CD4-positive, alpha-beta T cell treated with Interleukin-10 for 1 hour (primary cell): ENCODE data around the gene RNF225.
"Not testable (repeated sequence)": the region's sequence is repeated elsewhere in the genome, so short reads cannot be mapped to it uniquely, and the experiment has no call there.

ENCODE experiments used
- DNase-seq: peaks from one replicate; pipeline ENCODE4 v3.0.0-alpha.2; 2020

RNF225 gene

DNA sequence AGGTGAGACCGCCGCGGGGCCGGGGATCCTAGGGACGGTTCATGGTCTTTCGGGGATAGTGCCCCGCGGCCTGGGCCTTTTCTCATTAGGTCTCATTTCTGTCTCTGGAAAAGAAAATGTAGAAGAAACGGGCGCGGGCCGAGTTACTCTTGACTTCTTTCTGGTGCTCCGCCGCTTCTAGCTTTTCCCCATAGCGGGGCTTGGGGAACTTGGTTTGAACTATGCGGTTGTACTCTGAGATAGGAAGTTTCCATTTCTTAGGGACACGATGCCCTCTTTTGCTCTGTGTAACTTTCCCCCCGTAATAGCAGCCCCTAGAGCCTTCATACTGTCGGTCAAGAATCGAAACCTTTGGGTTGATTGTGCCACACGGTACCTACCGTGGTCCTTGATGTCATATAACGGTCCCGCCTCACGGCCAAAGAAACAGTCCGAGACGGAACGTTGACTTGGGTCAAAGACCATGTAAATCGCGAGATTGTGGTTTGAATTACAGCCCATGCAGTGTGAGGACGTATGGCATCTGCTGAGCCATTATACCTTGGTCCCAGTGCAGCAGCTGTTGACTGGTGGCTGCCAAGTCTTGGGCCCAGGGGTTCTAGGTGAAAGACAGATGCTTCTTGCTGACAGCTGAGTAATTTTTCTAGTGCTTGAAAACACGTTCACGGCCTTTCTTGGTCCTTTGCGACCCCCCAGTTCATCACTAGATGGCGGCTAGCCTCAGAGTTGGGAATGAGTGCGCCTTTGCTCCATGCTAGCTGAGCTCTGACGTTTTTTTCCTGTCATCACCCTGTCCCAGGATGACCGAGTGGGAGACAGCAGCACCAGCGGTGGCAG is 7.9 kb upstream of the RNF225 start:
- no peak for DNase-seq

DNA sequence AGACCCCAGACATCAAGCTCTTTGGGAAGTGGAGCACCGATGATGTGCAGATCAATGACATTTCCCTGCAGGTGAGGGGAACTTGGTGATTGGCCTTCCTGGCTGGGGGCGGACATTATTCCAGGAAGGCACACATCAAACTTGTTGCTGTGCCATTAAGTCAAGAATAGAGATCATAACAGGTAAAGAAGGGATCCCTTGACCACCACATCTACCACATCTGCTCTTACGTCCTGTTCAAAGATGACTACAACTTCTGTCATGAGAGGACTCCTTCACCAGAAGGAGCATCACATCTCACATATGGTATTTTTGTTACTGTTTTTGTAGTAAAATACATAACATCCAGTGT is 7.3 kb upstream of the RNF225 start:
- no peak for DNase-seq

DNA sequence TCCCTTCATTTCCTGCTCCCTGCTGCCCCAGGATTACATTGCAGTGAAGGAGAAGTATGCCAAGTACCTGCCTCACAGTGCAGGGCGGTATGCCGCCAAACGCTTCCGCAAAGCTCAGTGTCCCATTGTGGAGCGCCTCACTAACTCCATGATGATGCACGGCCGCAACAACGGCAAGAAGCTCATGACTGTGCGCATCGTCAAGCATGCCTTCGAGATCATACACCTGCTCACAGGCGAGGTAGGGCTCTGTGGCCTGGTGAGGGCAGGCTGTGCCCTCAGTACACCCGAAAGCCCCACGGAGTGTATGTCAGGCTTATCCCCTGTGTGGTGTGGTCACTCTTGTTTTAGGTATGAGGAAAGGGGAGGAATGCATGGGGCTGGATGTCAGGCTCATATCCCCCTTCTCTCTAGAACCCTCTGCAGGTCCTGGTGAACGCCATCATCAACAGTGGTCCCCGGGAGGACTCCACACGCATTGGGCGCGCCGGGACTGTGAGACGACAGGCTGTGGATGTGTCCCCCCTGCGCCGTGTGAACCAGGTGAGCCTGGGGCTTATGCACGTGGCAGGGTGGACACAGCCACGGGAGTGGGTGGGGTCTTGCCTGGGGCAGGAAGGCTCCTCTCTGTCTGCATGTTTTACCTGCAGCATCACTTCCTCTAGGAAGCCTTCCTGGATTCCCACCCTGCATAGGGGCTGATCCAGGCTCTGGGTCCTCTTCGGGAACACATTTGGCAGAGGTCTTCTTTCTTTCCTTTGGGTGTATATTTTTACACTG is 2.3 kb upstream of the RNF225 start:
- no peak for DNase-seq

DNA sequence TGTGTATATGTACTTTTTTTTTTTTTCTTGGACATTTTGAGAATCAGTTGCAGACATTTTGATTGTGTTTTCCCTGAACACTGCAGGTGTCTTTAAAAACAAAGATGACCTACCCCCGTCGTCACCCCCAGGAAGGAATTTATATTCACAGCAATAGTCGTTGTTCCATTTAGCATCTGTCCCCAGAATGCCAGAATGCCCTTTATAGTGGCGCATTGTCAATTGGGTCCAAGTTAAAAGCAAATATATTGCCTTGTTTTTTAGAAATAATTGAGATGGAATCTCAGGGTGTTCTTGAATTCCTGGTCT is 1.8 kb upstream of the RNF225 start:
- DNase-seq, result no peak

DNA sequence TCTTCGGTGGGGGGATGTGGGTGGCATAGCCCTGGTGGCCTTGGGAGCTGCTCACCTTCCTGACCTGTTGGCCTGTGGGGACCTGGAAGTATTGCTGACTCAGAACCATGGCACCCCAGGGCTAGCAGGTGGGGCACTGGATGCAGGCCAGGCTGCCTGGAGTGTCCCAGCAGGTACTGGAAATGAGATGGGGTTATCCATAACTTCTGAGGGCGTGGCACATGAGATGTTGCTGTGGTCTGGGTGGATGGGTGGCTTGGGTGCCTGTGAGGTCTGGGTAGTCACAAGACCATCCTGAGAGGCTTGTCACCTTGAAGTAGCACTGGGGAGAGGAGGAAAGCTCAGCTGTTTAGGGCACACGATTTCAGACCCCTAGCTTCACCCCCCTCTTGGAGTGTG is 636 bp upstream of the RNF225 start:
- no peak for DNase-seq

DNA sequence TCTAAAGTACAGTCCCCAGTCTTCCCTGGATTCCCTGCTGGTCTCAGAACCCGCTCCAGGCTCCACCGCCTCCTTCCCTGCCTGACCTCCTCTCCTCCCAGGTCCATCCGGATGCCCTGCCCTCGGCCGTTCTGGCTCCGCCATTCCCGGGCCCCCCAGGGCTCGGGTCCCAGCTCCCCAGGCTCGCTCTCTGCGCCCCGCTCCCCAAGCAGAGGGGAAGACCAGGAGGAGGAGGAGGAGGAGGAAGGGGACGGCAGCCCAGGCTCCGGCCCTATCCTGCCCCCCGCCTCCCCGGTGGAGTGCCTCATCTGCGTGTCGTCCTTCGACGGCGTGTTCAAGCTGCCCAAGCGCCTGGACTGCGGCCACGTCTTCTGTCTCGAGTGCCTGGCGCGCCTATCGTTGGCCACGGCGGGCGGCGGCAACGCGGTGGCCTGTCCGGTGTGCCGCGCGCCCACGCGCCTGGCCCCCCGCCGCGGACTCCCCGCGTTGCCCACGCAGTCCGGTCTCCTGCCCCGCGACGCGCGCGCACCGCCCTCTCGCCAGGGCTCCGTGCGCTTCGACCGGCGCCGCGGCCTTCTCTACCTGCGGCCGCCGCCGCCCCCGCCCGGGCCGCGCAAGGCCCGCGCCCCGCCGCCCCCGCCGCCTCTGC is 647 bp downstream of the RNF225 start:
- no peak for DNase-seq

DNA sequence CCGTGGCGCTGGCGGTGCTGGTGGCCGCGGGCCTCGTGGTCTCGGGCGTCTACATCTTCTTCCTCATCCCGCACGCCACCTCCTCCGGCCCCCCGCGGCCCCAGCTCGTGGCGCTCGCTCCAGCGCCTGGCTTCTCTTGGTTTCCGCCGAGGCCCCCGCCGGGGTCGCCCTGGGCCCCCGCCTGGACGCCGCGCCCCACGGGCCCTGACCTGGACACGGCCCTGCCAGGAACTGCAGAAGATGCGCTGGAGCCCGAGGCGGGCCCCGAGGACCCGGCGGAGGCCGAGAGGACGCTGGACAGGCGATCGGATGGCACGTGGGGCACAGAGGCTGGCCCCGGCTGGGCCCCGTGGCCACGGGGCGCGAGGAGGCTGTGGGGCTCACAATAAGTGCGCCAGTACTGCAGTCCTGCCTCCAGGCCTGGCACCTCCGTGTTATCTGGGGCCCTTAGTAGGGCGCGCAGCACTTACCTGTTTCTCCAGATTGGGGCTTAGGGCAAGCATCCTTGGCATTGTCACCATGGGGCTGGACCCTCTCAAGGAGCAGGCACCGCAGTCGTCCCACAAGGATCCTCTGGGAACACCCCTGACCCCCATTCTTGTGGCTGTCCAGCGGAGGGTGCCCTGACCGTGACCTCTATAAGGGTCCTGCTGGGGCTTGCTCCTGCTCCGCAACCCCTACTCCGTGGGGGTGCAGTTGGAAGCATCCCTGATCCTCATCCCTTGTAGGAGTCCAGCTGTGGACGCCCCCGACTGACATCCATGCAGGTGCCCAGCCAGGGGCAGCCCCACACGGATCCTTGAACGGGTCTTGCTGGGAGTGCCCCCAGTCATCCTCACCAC is 1.5 kb downstream of the RNF225 start:
- no peak for DNase-seq

DNA sequence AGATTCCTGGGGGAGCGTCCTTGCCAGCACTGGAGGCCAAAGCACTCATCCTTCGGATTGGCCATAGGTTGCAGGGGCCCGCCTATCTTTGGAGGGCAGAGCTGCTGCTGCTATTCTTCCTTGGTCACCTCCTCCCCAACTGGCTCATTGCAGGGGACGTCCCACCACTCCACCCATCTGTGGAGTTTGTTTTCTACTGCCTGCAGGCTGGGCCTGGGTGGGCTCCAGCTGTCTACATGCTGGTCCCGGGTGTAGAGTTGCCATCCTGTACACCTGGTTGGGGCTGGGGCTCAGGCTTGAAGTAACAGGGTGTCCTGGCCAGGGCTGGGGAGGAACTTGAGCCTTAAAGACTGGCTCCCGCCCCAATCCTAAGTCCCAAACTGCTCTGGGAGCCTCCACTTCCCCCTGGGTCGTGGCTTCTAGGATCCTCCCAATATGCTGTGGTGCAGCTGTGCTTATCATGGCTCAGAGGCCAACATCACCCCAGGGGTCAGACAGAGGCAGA is 2.1 kb downstream of the RNF225 start:
- no peak for DNase-seq

DNA sequence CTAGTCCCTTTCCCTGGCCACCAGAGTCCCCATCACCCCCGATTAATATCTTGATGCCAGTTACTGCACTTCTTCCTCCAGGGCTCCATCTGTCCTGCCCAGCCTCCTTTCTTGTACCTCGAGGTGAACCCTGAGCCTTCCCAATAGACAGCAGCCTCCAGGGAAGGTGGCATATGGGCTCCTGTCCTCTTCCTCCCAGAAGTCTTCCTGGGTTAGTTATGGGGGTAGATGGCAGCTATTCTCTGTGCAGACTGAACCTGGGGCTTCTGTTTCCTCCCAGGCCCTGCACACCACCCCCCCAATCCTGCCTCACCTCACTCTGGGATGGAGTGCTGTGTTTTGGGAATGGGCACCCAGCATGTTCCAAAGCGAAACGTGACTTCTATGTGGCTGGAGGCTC is 2.6 kb downstream of the RNF225 start:
- DNase-seq, result no peak

DNA sequence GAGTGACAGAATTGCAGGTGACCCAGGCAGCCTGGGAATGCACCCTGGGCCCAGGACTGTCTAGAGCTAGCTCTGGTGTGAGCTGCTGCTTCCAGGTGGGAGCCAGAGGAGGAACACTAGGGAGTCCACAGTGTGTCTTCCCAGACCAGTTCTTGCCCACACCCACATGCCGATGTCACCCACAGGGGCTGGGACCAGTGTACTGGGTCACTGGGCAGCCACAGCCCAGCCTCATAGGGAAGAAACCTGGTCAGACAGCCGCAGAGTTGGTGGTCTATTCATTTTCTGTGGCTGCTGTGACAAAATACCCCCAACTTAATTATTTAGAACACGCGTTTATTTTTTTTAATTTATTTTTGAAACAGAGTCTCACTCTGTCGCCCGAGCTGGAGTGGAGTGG is 3.1 kb downstream of the RNF225 start:
- no peak for DNase-seq

DNA sequence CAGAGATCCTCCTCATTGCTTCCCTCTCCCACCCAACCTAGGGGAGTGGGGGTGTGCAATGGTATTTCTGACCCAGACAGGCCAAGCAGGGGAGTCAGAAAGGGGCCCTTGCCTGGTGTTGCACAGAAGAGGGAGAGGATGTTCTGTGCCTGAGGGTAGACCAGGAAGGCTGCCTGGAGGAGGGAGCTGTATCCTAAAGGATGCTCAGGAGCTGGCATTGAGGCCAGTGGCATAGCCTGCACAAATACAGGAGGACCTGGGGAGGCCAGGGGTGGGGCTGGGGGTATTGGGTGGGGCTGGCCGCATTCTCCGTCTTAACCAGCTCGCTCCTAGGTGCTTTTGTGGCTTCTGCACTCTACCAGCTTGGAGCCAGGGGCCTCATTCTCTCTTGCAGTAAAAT is 4.4 kb downstream of the RNF225 start:
- DNase-seq, result no peak

DNA sequence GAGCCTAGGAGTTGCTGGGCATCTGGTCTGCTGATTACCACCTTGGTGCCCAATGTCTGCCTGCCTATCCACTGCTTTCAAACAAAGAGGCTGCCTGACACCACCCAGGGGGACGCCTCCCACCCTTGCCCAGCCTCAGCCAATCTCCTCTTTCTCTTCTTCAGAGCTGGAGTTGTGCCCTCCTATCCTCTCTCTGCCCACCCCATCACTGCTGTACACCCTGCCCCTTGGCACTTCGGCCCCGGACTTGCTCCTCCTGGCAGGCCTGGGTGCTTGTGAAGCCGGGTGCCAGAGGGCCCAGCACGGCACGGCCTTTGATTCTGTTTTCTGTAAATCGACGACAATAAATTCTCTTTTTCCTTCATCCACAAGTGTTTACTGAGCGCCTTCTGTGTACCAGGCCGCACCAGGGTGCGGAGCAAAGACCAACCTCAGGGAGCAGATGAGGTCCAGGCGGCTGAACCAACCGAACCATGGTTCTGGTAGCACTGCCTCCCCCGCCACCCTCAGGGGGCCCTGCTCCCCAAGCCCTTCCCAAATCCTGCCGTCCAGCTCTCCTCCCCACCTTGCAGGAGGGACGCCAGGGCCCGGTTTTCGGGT is 5.0 kb downstream of the RNF225 start:
- no peak for DNase-seq

DNA sequence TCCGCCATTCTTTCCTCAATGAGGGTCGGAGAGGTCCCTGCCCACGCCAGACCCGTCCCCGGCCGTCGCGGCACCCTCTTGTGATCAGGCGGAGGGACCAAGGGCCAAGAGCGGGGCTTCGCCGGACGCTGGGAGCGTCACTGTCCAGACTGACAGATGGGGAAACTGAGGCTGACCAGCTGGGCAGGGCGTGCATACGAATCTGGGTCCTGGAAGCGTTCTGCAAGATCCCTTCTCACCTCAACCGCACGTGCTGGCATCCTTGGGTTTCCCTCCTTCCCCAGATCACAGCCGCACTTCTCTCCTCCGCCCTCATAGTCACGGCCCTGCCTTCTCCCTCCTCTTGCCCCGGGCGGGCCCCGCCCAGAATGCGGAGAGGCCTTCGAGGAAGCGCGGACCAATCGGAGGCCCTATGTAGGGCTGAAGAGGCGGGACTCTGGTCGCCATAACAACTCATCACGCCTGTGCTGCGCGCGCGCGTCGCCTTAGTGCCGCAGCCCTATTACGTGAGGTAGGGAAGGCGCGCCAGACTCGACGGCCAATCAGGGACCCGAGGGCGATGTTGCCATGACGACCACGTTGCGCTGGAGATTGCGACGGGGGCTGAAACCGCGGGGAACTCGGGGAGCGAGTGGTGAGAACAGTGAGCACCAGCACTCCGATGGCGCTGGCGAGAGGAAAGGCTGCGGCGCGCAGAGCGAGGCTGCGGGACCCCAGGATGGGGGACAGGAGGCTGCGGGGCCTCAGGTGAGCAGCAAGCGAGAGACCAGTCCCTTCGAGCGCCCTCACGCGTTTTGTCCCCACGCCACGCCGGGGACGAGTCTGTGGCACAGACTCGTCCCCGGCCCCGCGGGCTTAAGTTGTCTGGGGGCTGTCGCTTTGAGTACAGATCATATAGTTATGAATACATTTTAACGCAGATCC is 5.7 kb downstream of the RNF225 start:
- peak; percentile 100 for DNase-seq

DNA sequence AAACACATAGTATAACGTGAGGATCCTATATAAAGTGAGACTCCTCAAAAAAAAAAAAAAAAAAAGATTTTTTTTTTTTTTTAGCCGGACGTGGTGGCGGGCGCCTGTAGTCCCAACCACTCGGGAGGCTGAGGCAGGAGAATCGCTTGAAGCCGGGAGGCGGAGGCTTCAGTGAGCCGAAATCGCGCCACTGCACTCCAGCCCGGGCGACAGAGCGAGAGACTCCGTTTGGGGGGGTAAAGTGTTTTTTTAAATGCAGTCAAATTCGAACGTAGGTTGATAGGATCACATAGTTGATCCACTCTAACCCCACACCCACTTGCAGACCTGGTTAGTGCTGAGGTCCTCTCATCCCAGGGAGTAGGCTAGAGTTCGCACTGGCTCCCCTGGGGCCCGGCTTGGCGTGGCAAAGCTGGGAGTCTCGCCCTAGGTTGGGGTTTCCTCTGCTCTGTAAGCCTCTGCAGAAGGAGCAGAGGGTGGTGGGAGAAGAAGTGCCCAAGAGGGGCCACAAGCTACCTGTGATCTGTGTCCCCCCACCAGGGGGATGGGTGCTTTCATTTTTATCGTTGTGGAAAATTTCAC is 6.5 kb downstream of the RNF225 start:
- DNase-seq, result no peak

DNA sequence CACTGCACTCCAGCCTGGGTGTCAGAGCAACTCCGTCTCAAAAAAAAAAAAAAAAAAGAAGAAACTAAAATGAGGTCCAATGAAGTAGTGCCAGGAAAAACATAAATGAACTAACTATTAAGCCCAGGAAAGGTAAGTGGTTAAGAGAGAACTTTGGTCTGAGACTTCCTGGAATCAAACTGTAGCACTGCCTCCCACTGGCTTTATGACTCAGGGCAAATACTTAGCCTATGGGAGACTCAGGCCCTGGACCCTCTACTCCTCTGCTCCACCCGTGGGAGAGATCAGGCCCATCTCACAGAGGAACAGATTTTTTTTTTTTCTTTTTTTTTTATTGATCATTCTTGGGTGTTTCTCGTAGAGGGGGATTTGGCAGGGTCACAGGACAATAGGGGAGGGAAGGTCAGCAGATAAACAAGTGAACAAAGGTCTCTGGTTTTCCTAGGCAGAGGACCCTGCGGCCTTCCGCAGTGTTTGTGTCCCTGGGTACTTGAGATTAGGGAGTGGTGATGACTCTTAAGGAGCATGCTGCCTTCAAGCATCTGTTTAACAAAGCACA is 8.5 kb downstream of the RNF225 start:
- DNase-seq, result not testable (repeated sequence)

DNA sequence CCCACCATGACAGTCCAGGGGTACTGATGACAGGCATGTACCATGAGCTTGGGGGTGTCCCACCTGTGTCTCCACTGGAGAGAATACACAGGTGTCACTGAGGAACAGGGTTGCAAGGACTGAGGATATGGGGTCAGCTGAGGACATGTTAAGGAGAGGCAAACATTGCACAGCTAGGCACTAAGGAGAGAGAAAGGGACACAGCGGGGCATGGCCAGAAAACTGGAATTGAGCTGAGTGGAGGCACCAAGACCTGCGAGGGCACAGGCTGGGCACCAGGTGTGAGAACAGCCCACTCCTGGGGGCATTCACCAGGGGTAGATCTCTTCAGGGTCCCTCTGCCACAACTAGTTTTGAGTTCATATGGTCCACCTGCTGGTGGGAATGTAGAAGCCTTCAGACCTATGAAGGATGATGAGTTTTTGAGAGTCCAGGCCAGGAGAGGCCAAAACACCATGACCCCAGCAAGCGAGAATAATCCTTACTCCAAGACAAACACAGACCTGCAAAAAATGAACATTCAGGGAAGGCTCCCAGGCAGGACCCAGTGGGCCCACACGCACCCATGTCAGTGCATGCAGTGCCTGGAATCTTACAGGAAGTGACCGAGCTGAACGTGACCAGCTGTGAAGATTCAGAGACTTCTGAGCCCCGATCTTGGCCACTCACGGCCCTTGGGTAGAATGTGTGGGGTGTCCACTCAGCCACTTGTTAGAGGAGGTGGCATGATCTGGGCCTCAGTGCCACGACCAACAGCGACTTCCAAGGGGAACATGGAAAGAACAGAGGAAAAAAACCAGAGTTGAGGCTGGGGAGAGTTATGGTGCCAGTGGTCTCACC is 11.6 kb downstream of the RNF225 start:
- DNase-seq, result no peak

DNA sequence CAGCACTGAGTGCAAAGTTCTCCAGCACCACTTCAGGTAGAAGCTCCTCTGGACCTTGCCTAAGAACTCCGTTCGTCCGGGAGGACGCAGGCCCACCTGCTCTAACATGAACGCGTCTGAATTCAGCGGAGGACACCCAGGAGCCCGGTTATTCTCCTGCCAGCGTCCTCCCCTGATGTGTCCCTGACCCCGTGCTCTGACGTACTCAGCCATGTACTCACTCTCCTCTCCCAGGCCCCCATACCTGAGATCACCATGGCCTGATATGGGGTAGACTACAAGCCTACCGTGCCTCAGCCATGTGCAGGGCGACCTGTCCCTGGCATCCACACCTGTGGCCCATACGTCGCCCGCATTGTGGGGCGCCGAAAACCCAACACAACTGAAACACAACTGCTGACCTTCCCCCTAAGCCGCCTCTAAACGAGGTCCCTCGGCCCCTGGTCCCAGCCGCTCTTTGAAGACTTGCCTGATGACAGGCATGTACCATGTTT is 12.2 kb downstream of the RNF225 start:
- no peak for DNase-seq

DNA sequence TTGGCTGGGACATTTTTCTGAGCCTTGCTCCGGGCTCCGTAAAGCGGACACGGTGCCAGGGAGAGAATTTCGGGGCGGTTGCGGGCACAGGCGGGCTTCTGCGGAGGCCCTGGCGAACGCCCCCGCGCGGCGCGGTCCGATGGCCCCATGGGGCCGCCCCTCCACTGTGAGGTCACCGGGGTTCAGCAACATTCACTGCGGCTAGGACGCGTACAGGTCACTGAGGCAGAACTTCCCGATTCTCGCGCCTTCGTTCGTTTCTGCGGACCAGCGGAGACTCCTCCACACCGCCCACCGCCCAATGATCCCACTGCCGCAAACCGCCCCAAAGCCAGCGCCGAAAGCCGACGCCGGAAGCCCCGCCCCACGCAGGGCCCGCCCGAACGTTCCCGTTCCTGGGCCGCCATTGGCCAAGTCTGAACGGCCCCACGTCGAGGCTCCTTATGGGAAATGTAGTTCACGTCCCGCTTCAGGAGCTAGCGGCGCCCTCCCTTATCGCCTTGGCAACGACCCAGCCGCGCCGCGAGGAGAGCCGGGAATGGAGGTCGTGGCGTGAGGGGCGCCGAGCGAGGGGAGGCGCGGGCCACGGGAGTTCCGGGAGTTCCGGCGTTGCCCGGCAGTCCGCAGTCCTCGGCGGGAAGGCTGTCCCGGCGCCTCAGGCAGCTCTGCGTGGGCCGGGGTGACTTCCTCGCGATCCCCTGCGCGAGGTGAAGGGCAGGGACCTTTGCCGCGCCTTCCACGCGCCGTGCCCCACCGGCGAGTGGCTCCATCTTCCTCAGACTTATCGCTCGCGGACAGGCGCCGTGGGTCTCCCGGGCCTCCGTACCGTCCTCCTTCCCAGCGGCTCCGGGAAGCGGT is 12.9 kb downstream of the RNF225 start, which contains the start of gene ZNF584:
TSS of gene ZNF584 (plus strand) at position 498 of the 858 bp plus-strand sequence. CDS start 499 bp downstream, outside the sequence.
- DNase-seq, result peak; percentile 95
